Mesendoderm (in vitro differentiated cells): ENCODE data around the gene NPFFR1. TPM values are rescaled to one million over a fixed set of nuclear protein-coding genes. Genes with fewer than 3 reads are reported as not detected.

Experiments
- DNase-seq: peaks from one replicate; pipeline ENCODE4 v3.0.0; 2013
- H2AK5ac ChIP-seq: 2 replicates; pipeline ENCODE4 v1.6.1; 2013; ENCODE audit warnings: low read length, inconsistent platforms
- H2BK120ac ChIP-seq: 2 replicates; pipeline ENCODE4 v1.6.1; 2013; ENCODE audit warnings: low read depth, mild to moderate bottlenecking, low read length, moderate library complexity, mixed read lengths
- H2BK15ac ChIP-seq: replicated peaks from 2 replicates; pipeline ENCODE4 v1.6.1; 2013; ENCODE audit warnings: low read depth, mild to moderate bottlenecking, moderate library complexity
- H2BK5ac ChIP-seq: 2 replicates; pipeline ENCODE4 v1.6.1; 2013; ENCODE audit warnings: low read length, inconsistent platforms
- H3K18ac ChIP-seq: 2 replicates; pipeline ENCODE4 v1.6.1; 2013; ENCODE audit warnings: mild to moderate bottlenecking, low read length, mixed read lengths
- H3K23ac ChIP-seq: one replicate; pipeline ENCODE4 v1.6.1; 2013; ENCODE audit warnings: low read length
- H3K27ac ChIP-seq: 2 replicates; pipeline ENCODE4 v1.5.1; 2013; ENCODE audit warnings: low read depth, mild to moderate bottlenecking, inconsistent platforms, low read length, moderate library complexity
- H3K27me3 ChIP-seq: 2 replicates; pipeline ENCODE4 v1.6.1; 2013; ENCODE audit warnings: low read length, control low read depth, mild to moderate bottlenecking, inconsistent platforms; ENCODE audit not compliant: insufficient read depth, poor library complexity
- H3K36me3 ChIP-seq: 2 replicates; pipeline ENCODE4 v1.6.1; 2013; ENCODE audit warnings: low read length, inconsistent platforms; ENCODE audit not compliant: control insufficient read depth, insufficient read depth
- H3K4ac ChIP-seq: one replicate; pipeline ENCODE4 v1.6.1; 2013; ENCODE audit warnings: low read depth, mild to moderate bottlenecking, low read length, moderate library complexity
- H3K4me1 ChIP-seq: 2 replicates; pipeline ENCODE4 v1.6.1; 2013; ENCODE audit warnings: low read depth, low read length, inconsistent platforms; ENCODE audit not compliant: control insufficient read depth
- H3K4me2 ChIP-seq: 2 replicates; pipeline ENCODE4 v1.6.1; 2013; ENCODE audit warnings: low read length
- H3K4me3 ChIP-seq: 2 replicates; pipeline ENCODE4 v1.5.1; 2013; ENCODE audit warnings: mild to moderate bottlenecking, low read length
- H3K56ac ChIP-seq: one replicate; pipeline ENCODE4 v1.6.1; 2013; ENCODE audit warnings: low read length
- H3K79me1 ChIP-seq: 2 replicates; pipeline ENCODE4 v1.6.1; 2013; ENCODE audit warnings: low read length, inconsistent platforms
- H3K79me2 ChIP-seq: 2 replicates; pipeline ENCODE4 v1.6.1; 2013; ENCODE audit warnings: mild to moderate bottlenecking, low read length; ENCODE audit not compliant: control insufficient read depth, insufficient read depth
- H3K9ac ChIP-seq: 2 replicates; pipeline ENCODE4 v1.6.1; 2013; ENCODE audit warnings: low read length, inconsistent platforms
- H4K5ac ChIP-seq: one replicate; pipeline ENCODE4 v1.6.1; 2013; ENCODE audit warnings: low read length
- H4K8ac ChIP-seq: one replicate; pipeline ENCODE4 v1.6.1; 2013; ENCODE audit warnings: low read depth, mild to moderate bottlenecking, control low read depth, low read length, moderate library complexity
- WGBS: extraction: QIAGEN DNeasy Blood & Tissue Kit; methylation state at CpG from one replicate; pipeline ENCODE4 v1.1.7; 2013; ENCODE audit warnings: low lambda C conversion rate, missing lambda C conversion rate; ENCODE audit not compliant: insufficient coverage; ENCODE audit errors: extremely low coverage; 5-methylcytosine and 5-hydroxymethylcytosine counted together
- polyA plus RNA-seq, 2 experiments: library from polyadenylated mRNA; stranded (reverse); fragments of 200-250 nt; gene quantifications; one replicate each; pipeline ENCODE4 v1.2.3, GENCODE V29; 2013

Gene NPFFR1, protein sequence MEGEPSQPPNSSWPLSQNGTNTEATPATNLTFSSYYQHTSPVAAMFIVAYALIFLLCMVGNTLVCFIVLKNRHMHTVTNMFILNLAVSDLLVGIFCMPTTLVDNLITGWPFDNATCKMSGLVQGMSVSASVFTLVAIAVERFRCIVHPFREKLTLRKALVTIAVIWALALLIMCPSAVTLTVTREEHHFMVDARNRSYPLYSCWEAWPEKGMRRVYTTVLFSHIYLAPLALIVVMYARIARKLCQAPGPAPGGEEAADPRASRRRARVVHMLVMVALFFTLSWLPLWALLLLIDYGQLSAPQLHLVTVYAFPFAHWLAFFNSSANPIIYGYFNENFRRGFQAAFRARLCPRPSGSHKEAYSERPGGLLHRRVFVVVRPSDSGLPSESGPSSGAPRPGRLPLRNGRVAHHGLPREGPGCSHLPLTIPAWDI
- polyA plus RNA-seq (2013, experiment 1 of 2), result not detected
- not detected for polyA plus RNA-seq (2013, experiment 2 of 2)

DNA sequence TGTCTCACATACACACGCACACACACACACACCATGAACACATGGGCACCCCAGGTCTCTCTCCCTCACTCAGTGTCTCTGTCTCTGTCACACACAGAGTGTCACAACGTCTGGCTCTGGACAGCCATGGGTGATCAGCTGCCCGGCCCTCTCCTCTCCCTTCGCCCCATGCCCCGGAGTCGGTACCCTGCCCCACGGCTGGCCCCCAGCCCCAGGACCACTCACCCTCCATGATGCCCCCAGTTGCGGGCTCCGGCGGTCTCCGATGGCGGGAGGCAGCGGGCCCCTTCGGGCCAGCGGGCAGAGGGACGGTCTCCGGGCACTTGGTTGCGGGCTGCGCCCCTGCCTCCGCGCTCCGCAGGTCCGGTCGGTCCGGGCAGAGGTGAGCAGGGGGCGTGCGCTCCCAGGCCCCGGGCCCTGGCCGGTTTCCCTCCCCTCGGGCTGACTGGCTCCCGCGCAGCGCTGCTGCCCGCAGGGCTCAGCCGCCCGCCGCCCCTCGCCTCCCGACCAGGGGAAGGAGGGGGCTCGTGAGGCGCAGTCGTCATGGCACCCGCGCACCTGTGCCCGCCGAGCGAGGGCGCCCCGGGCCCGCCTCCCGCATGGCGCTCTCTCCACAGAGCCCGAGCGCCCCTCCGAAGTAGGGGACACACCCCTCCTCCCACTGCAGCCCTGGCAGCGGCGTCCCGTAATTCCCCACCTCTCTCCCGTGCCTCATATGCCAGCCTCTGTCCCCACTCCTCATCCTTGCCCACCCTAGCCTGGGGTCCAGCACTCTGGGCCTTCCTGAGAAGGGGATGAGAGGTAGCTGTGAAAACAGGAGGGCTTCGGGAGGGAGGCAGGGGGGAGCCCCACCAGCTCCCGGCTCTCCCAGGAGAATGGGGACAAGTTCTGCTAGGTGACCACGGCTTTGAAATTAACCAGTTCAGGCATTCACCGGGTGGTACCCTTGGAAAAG lies at the start of gene NPFFR1:
Gene NPFFR1, minus strand, starts transcription at position 560 of the 955 bp plus-strand sequence. Its CDS starts 328 bp downstream, at position 232.
- no peak within 1 kb of the TSS for H3K18ac ChIP-seq
- peak; percentile 8 for DNase-seq
- no peak within 1 kb of the TSS for H3K27ac ChIP-seq
- no peak within 1 kb of the TSS for H4K8ac ChIP-seq
- H3K36me3 ChIP-seq, result no peaks in the 10 kb centered on the region
- H3K4me3 ChIP-seq, result no peak within 1 kb of the TSS
- no peak within 1 kb of the TSS for H2AK5ac ChIP-seq
- H2BK120ac ChIP-seq, result no peak within 1 kb of the TSS
- H2BK5ac ChIP-seq, result no peak within 1 kb of the TSS
- peak within 1 kb of the TSS; percentile 18 for H3K4me2 ChIP-seq
- H3K79me2 ChIP-seq, result no peaks in the 10 kb centered on the region
- H4K5ac ChIP-seq, result no peak within 1 kb of the TSS
- H3K23ac ChIP-seq, result peak within 1 kb of the TSS; percentile 3
- H3K56ac ChIP-seq, result peak within 1 kb of the TSS; percentile 34
- no CpG with 5 or more reads among the region's 63 CpGs for WGBS
- H2BK15ac ChIP-seq, result no peak within 1 kb of the TSS
- H3K4ac ChIP-seq, result no peak within 1 kb of the TSS
- no peak within 1 kb of the TSS for H3K9ac ChIP-seq
- H3K79me1 ChIP-seq, result no peaks in the 10 kb centered on the region
- peaks cover 28% of the 10 kb centered on the region for H3K27me3 ChIP-seq
- no peaks in the 10 kb centered on the region for H3K4me1 ChIP-seq

DNA sequence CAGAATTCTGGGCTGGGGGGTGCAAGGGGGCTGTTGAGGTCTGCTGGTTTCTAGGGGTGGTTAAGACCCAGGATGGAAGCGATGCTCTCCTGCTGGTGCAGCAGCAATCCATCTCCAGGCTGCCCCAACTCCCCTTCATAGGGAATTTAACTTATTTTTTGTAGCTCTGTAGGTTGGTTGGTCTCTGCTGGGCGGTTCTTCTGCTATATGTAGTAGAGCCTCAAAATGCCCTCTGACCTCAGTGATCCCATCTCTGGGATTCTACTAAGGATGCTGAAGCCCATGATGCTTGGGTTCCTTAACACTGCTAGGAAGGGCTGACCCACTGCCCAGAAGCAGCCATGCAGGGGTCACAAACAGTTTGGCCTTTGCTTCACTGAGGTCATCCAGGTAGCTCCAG lies 49.5 kb upstream of the NPFFR1 start:
- H3K79me1 ChIP-seq, result no peaks in the 10 kb centered on the region
- H4K5ac ChIP-seq, result no peak overlapping the region
- no peak overlapping the region for H2BK120ac ChIP-seq
- H3K36me3 ChIP-seq, result no peaks in the 10 kb centered on the region
- no peak overlapping the region for H3K4ac ChIP-seq
- no peaks in the 10 kb centered on the region for H3K79me2 ChIP-seq
- H3K4me3 ChIP-seq, result no peak overlapping the region
- H3K18ac ChIP-seq, result no peak overlapping the region
- H3K4me1 ChIP-seq, result no peaks in the 10 kb centered on the region
- H3K9ac ChIP-seq, result no peak overlapping the region
- no peak overlapping the region for H3K56ac ChIP-seq
- no CpG with 5 or more reads among the region's 2 CpGs for WGBS
- no peaks in the 10 kb centered on the region for H3K27me3 ChIP-seq
- no peak overlapping the region for H3K23ac ChIP-seq
- H2AK5ac ChIP-seq, result no peak overlapping the region
- no peak overlapping the region for H2BK15ac ChIP-seq
- no peak overlapping the region for H3K4me2 ChIP-seq
- H3K27ac ChIP-seq, result no peak overlapping the region
- DNase-seq, result no peak
- H4K8ac ChIP-seq, result no peak overlapping the region
- H2BK5ac ChIP-seq, result no peak overlapping the region

DNA sequence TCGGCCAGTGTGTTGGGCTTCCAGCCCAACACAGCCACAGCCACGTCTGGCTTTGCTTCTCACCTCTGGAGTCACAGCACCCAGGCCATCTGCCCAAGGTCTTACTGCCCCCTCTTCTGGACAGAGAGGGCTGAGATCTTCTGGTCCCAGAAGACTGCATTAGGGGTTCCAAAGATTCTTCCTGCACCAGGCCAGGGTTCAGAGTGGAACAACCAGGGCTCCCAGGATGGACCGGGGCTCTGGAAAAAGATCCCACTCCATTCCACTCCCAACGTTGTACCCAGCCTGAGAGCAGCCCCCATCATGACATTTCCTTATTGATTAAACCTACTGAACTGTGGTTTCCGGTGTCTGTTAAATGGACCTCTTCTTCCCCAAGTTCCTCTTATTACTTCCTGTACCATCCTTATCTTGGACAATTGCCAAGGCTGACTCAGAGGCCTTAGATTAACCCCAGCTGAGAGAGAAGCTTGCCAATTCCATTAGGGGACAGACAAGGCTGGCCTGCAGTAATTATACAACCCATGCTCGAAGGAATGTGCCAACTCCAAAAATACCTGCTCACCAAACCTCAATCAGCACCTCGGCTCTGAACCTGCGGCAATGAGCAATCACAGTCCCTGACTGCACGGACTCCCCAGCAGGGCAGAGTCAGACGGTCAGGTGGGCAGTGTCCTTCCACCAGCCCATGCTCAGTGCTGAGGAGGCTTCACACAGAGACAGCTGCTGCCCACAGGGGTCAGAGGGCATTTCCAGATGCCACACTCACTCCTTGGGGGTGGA lies 47.9 kb upstream of the NPFFR1 start:
- H3K4me3 ChIP-seq, result no peak overlapping the region
- H3K4me1 ChIP-seq, result no peaks in the 10 kb centered on the region
- H4K8ac ChIP-seq, result no peak overlapping the region
- H3K4me2 ChIP-seq, result no peak overlapping the region
- no peak overlapping the region for H3K4ac ChIP-seq
- H3K27me3 ChIP-seq, result no peaks in the 10 kb centered on the region
- no peaks in the 10 kb centered on the region for H3K36me3 ChIP-seq
- no peak overlapping the region for H3K23ac ChIP-seq
- H2AK5ac ChIP-seq, result no peak overlapping the region
- no peak overlapping the region for H2BK15ac ChIP-seq
- H3K9ac ChIP-seq, result no peak overlapping the region
- no peak overlapping the region for H3K56ac ChIP-seq
- H2BK5ac ChIP-seq, result no peak overlapping the region
- WGBS, result no CpG with 5 or more reads among the region's 10 CpGs
- no peak overlapping the region for H4K5ac ChIP-seq
- no peak overlapping the region for H3K27ac ChIP-seq
- H2BK120ac ChIP-seq, result no peak overlapping the region
- H3K79me2 ChIP-seq, result no peaks in the 10 kb centered on the region
- no peaks in the 10 kb centered on the region for H3K79me1 ChIP-seq
- DNase-seq, result peak; percentile 71
- H3K18ac ChIP-seq, result no peak overlapping the region

DNA sequence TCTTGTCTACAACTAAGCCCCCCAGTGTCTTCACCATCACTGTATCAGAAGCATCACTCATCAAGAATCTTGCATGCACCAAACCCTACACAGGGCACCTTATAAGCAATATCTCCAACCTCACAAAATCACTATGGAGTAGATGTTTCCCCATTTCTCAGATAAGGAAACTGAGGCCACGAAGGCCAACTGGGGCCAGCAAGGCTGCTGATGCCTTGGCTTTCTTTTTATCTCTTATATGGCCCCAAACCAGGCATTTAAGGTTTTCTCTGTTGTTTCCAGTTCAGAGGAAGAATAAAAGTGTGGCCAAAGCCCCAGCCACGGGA lies 47.3 kb upstream of the NPFFR1 start:
- no peaks in the 10 kb centered on the region for H3K27me3 ChIP-seq
- no peaks in the 10 kb centered on the region for H3K4me1 ChIP-seq
- H3K56ac ChIP-seq, result no peak overlapping the region
- H3K79me1 ChIP-seq, result no peaks in the 10 kb centered on the region
- no peak overlapping the region for H2BK120ac ChIP-seq
- H3K4ac ChIP-seq, result no peak overlapping the region
- no peak overlapping the region for H2BK5ac ChIP-seq
- H4K5ac ChIP-seq, result no peak overlapping the region
- no peak overlapping the region for H3K4me2 ChIP-seq
- no peaks in the 10 kb centered on the region for H3K36me3 ChIP-seq
- no peak overlapping the region for H3K9ac ChIP-seq
- DNase-seq, result no peak
- no peaks in the 10 kb centered on the region for H3K79me2 ChIP-seq
- no peak overlapping the region for H3K23ac ChIP-seq
- no peak overlapping the region for H4K8ac ChIP-seq
- H3K27ac ChIP-seq, result no peak overlapping the region
- H3K4me3 ChIP-seq, result no peak overlapping the region
- H3K18ac ChIP-seq, result no peak overlapping the region
- no peak overlapping the region for H2BK15ac ChIP-seq
- no peak overlapping the region for H2AK5ac ChIP-seq
- no CpG with 5 or more reads among the region's 2 CpGs for WGBS

DNA sequence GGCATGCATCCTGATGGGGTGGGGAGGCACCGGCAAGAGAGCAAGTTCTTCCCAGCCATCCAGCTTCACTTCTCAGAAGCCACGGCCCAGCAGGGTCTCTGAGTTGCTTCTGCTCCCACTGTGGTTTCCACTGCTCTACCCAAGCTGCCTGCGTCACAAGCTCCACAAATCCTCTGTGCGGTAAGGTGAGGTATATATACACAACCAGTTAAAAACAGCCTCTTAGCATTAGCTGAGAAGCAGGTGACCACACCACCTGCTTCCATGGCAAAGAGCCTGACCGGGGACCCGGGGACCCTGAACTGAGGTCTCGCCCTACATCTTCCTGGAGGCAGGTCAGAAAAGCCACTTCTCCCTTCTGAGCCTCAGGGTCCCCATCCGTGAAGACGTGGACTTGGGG lies 46.9 kb upstream of the NPFFR1 start:
- no peak overlapping the region for H2BK120ac ChIP-seq
- no peaks in the 10 kb centered on the region for H3K79me1 ChIP-seq
- no peak overlapping the region for H3K4me3 ChIP-seq
- H3K79me2 ChIP-seq, result no peaks in the 10 kb centered on the region
- DNase-seq, result no peak
- no peaks in the 10 kb centered on the region for H3K36me3 ChIP-seq
- H2AK5ac ChIP-seq, result no peak overlapping the region
- no peak overlapping the region for H3K27ac ChIP-seq
- no peak overlapping the region for H2BK15ac ChIP-seq
- no peaks in the 10 kb centered on the region for H3K4me1 ChIP-seq
- H3K4me2 ChIP-seq, result no peak overlapping the region
- WGBS, result no CpG with 5 or more reads among the region's 9 CpGs
- H3K18ac ChIP-seq, result no peak overlapping the region
- H4K5ac ChIP-seq, result no peak overlapping the region
- H3K56ac ChIP-seq, result no peak overlapping the region
- H3K4ac ChIP-seq, result no peak overlapping the region
- H4K8ac ChIP-seq, result no peak overlapping the region
- no peaks in the 10 kb centered on the region for H3K27me3 ChIP-seq
- H3K9ac ChIP-seq, result no peak overlapping the region
- H3K23ac ChIP-seq, result no peak overlapping the region
- H2BK5ac ChIP-seq, result no peak overlapping the region
